Lung (tissue), 12 donors: ENCODE results near the gene TP73. TPM values are rescaled to one million over a fixed set of nuclear protein-coding genes. Genes with fewer than 3 reads are reported as not detected.

Experiments used
- ATAC-seq: fragments of 200-7000 bp; cut with Tn5 transposase; one replicate; pipeline ENCODE4 v1.9.1; 2020; ENCODE audit warnings: moderate number of reproducible peaks; ENCODE audit not compliant: insufficient read depth, low FRiP score
- DNase-seq, 3 donors: peaks; one replicate each; pipeline ENCODE4 v3.0.0-alpha.2; 2013 to 2017
- H3K27ac ChIP-seq, 2 donors: one replicate each; pipeline ENCODE4 v1.5.1; 2013; ENCODE audit warnings: mild to moderate bottlenecking in 2 of 2, moderate library complexity in 2 of 2, control low read depth in 1 of 2, inconsistent platforms in 1 of 2, low read depth in 1 of 2, low read length in 1 of 2
- H3K27me3 ChIP-seq, 3 donors: one replicate each; pipeline ENCODE4 v1.5.1; 2013; ENCODE audit warnings: low read length in 2 of 3; ENCODE audit not compliant: control insufficient read depth in 3 of 3, insufficient read depth in 3 of 3
- H3K36me3 ChIP-seq, 4 donors: one replicate each; pipeline ENCODE4 v1.5.1; 2013; ENCODE audit warnings: low read length in 4 of 4, mild to moderate bottlenecking in 1 of 4, moderate library complexity in 1 of 4; ENCODE audit not compliant: control insufficient read depth in 4 of 4, insufficient read depth in 4 of 4
- H3K4me1 ChIP-seq, 5 donors: one replicate each; pipeline ENCODE4 v1.5.1; 2013; ENCODE audit warnings: low read length in 5 of 5, mild to moderate bottlenecking in 2 of 5, moderate library complexity in 1 of 5; ENCODE audit not compliant: control insufficient read depth in 5 of 5, insufficient read depth in 5 of 5
- H3K4me3 ChIP-seq: one replicate; pipeline ENCODE4 v1.5.1; 2013; ENCODE audit warnings: mild to moderate bottlenecking, control low read depth, moderate library complexity
- H3K9ac ChIP-seq, 2 donors: one replicate each; pipeline ENCODE4 v1.5.1; 2013; ENCODE audit warnings: low read length in 2 of 2, control low read depth in 1 of 2; ENCODE audit not compliant: insufficient read depth in 1 of 2
- H3K9me3 ChIP-seq, 4 donors: one replicate each; pipeline ENCODE4 v1.5.1; 2013; ENCODE audit warnings: low read length in 3 of 4, mild to moderate bottlenecking in 1 of 4, moderate library complexity in 1 of 4; ENCODE audit not compliant: control insufficient read depth in 4 of 4, insufficient read depth in 3 of 4
- CTCF ChIP-seq: IDR thresholded peaks from 2 replicates; pipeline ENCODE4 v1.5.1; 2012; ENCODE audit warnings: mild to moderate bottlenecking; ENCODE audit errors: control extremely low read depth, extremely low read depth
- WGBS, 2 donors: extraction: QIAGEN DNeasy Blood & Tissue Kit; methylation state at CpG; one replicate each; pipeline ENCODE4 v1.1.7; 2013; 5-methylcytosine and 5-hydroxymethylcytosine counted together
- polyA plus RNA-seq, 2 donors: library from polyadenylated mRNA; stranded (reverse); fragments of 200-250 nt; gene quantifications; one replicate each; pipeline ENCODE4 v1.2.1, GENCODE V29; 2013
- total RNA-seq, 2 donors: library from RNA; depleted of rRNA in 1 of 2; stranded (reverse); fragments of >200 nt in 1 of 2; gene quantifications; one replicate each; pipeline ENCODE4 v1.2.1, GENCODE V29; 2014 to 2021
- donor health status: control.
- donor health status: control.
- donor health status: Bipolar disorder and iron deficiency.
- donor health status: healthy.
- donor health status: DM: yes; HTN: yes; CAD: no.

The TP73 gene
- total and polyA plus RNA-seq, 4 donors, result 1.7 to 12.3 (median 2.2) TPM

DNA sequence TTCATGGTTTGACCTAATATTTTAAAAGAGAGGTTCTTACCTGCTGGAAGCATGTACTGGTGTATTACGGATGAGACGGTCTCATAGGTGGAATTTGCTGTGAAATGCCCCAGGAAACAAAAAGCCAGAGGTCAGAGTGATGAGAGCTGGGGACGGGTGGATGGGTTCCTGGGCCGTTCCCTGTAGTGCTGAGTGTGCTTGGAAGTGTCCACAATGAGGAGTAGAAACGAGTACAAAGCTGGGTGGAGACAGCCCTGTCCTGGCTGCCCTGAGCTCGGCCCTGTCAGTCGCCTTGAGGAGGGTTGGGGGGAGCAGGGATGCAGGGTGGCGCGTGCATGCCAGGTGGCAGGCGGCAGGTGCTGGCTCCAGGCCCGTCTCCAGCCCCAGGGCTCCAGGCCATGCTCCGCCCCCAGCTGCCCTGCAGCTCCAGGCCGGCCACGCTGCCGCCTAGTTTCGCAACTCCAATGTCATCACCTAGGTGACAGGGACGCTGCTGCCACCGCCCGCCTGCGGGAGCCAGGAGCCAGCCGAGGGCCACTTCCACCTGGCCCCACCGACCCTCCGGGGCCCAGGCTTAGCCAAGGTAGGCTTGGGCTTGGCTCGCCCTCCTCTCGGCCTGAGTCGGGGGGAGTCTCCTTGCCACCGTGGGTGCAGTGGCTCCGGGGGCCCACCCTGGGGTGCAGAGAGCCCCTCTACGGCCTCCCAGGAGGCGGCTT, 16.4 kb downstream of the TP73 start:
- WGBS, 2 donors, result 26% methylated on average over 28 to 30 of the region's 30 CpGs
- no peak overlapping the region for H3K27ac ChIP-seq
- H3K9ac ChIP-seq, result no peak overlapping the region
- peaks cover 0 to 7% (median 0%) of the 10 kb centered on the region in 3 donors for H3K27me3 ChIP-seq
- H3K36me3 ChIP-seq, result no peaks in the 10 kb centered on the region
- H3K4me3 ChIP-seq, result no peak overlapping the region
- H3K4me1 ChIP-seq, result peaks cover 0 to 10% (median 7%) of the 10 kb centered on the region in 5 donors
- TF ChIP-seq CTCF, result no peak
- H3K9me3 ChIP-seq, result no peaks in the 10 kb centered on the region
- DNase-seq (peak; percentile 54 to 79 (median 71)), ATAC-seq (peak; percentile 73)

DNA sequence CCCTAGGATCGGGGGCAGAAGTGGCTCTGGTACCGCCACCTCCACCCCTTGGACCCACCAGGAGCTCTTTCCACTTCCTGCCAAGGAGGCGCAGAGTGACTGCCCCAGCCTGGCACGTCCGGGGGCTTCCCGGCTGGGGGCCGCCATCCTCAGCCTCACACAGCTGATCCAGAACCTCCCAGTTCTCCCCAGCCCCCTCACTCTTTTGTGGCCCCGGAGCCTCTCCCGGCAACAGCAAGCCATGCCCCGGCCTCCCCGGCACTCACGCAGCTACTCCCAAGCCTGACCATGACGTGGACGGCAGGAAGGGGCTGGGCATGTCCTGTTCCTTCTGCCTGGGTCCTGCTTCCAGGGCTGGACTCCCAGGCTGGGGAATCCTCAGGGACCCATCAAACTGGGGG, 17.1 kb downstream of the TP73 start:
- Histone ChIP-seq H3K9me3 (no peaks in the 10 kb centered on the region), H3K4me3 (no peak overlapping the region), H3K36me3 (no peaks in the 10 kb centered on the region), H3K27me3 (peaks cover 0 to 5% (median 0%) of the 10 kb centered on the region in 3 donors), H3K9ac (no peak overlapping the region), H3K4me1 (peaks cover 0 to 16% (median 10%) of the 10 kb centered on the region in 5 donors), H3K27ac (no peak overlapping the region)
- no peak for TF ChIP-seq CTCF
- DNase-seq, result no peak
- WGBS, 2 donors, result 58 to 76% methylated on average over 14 of the region's 14 CpGs
- ATAC-seq, result no peak

GRCh38 chr1:3669971-3670431, 17.7 kb downstream of the TP73 start:
- Histone ChIP-seq H3K9me3 (no peaks in the 10 kb centered on the region), H3K27ac (no peak overlapping the region), H3K4me3 (no peak overlapping the region), H3K4me1 (peaks cover 0 to 20% (median 10%) of the 10 kb centered on the region in 5 donors), H3K9ac (no peak overlapping the region), H3K36me3 (no peaks in the 10 kb centered on the region), H3K27me3 (peaks cover 0 to 5% (median 0%) of the 10 kb centered on the region in 3 donors)
- DNase-seq (no peak), ATAC-seq (no peak)
- 80 to 88% methylated on average over 9 of the region's 9 CpGs for WGBS, 2 donors
- TF ChIP-seq CTCF, result no peak
